Tibial nerve (tissue), 4 donors: ENCODE measurements around the gene RAB3IL1. TPM values are rescaled to one million over a fixed set of nuclear protein-coding genes. Genes with fewer than 3 reads are reported as not detected.

ENCODE experiments used
- DNase-seq, 2 donors: peaks; one replicate each; pipeline ENCODE4 v3.0.0-alpha.2; 2019; ENCODE audit warnings: low spot score in 2 of 2
- H3K27ac ChIP-seq, 4 donors: fragments of 200-600 bp; sonication (generic) in 3 of 4; one replicate each; pipeline ENCODE4 v1.5.1; 2017 to 2019; ENCODE audit warnings: mild to moderate bottlenecking in 1 of 4
- H3K27me3 ChIP-seq, 2 donors: fragments of 200-600 bp; sonication (generic) in 1 of 2; one replicate each; pipeline versions ENCODE4 v1.5.1 to v1.6.0; 2017 to 2019
- H3K36me3 ChIP-seq, 3 donors: fragments of 200-600 bp; sonication (generic); one replicate each; pipeline ENCODE4 v1.5.1; 2018 to 2019
- H3K4me1 ChIP-seq, 4 donors: fragments of 200-600 bp; sonication (generic) in 3 of 4; one replicate each; pipeline ENCODE4 v1.5.1; 2017 to 2019
- H3K4me3 ChIP-seq, 4 donors: fragments of 200-600 bp; sonication (generic) in 3 of 4; one replicate each; pipeline ENCODE4 v1.5.1; 2017 to 2019; ENCODE audit warnings: mild to moderate bottlenecking in 1 of 4, moderate library complexity in 1 of 4
- H3K9me3 ChIP-seq, 4 donors: fragments of 200-600 bp; sonication (generic) in 3 of 4; one replicate each; pipeline ENCODE4 v1.5.1; 2017 to 2019
- CTCF ChIP-seq, 5 experiments: fragments of 200-600 bp in 3 of 5; fragments of 450-650 bp in 2 of 5; sonication (generic) in 3 of 5; IDR thresholded peaks; one replicate each; pipeline ENCODE4 v1.5.1; 2016 to 2019; ENCODE audit warnings: antibody characterized with exemption in 5 of 5, mild to moderate bottlenecking in 3 of 5, moderate library complexity in 2 of 5
- EP300 ChIP-seq, 2 donors: sonication (generic); formaldehyde crosslinking; IDR thresholded peaks; one replicate each; pipeline ENCODE4 v1.6.1; 2017; ENCODE audit warnings: antibody characterized with exemption in 2 of 2, mild to moderate bottlenecking in 1 of 2
- POLR2A ChIP-seq, 2 donors: fragments of 450-650 bp; IDR thresholded peaks; one replicate each; pipeline ENCODE4 v1.6.1; 2017; ENCODE audit warnings: antibody characterized with exemption in 2 of 2, mild to moderate bottlenecking in 2 of 2, moderate library complexity in 2 of 2
- WGBS, 2 donors: methylation state at CpG; one replicate each; pipeline ENCODE4 v1.1.5; 2018; 5-methylcytosine and 5-hydroxymethylcytosine counted together
- total RNA-seq, 4 donors: library from RNA; depleted of rRNA; stranded (reverse); fragments of >200 nt; gene quantifications; one replicate each; pipeline ENCODE4 v1.1.0, GENCODE V29; 2016

RAB3IL1 gene
- total RNA-seq, 4 donors from 2014 or later, result 58.8 to 127 (median 71.1) TPM

DNA sequence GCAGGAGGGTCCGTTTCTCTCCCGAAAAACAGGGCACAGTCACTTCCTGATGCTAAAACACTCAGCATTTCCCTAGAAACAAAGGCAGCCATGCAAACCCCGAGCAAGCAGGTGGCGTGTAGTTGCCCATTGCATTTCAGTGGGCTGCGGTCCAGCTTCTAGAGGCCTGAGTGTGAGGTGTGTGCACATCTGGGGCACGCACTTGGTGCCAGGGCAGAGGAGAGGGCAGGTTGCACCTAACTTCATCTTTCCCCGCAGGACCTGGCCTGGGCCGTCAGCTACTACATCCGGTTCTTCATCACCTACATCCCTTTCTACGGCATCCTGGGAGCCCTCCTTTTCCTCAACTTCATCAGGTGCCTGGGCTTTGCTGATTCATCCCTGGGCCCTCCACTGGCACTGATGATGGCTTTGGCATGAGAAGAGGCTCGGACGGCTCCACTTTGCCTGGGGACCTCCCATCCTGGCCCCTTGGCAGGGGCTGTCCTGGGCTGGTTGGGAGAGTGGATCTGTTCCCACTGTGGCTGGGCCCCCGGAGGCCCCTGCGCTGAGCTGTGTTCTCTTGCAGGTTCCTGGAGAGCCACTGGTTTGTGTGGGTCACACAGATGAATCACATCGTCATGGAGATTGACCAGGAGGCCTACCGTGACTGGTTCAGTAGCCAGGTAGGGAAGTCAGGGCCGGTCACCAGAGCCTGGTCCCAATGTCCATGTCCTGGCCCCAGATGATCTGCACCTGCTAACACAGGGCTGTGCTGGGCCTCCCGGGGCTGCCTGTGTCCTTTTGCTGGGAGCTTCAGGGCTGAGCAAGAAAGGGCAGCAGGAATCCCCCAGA is 54.4 kb downstream of the RAB3IL1 start:
- Histone ChIP-seq H3K4me1 (peaks cover 0 to 10% (median 0%) of the 10 kb centered on the region in 4 donors), H3K9me3 (no peaks in the 10 kb centered on the region), H3K27me3 (no peaks in the 10 kb centered on the region), H3K4me3 (no peak overlapping the region), H3K27ac (no peak overlapping the region), H3K36me3 (peaks cover 0 to 93% (median 0%) of the 10 kb centered on the region in 3 donors)
- WGBS, 2 donors, result 92% methylated on average over 14 to 16 of the region's 18 CpGs
- no peak for TF ChIP-seq EP300 (IDR thresholded peaks at IDR 0.05)
- no peak for DNase-seq

- TF ChIP-seq POLR2A (IDR thresholded peaks at IDR 0.05), result no peak
- no peak for TF ChIP-seq EP300 (IDR thresholded peaks at IDR 0.05)
- TF ChIP-seq CTCF (IDR thresholded peaks at IDR 0.05), result no peak
Measured at GRCh38 chr11:61861634-61862033, 55.7 kb downstream of the RAB3IL1 start.

GRCh38 chr11:61860054-61860903 is 57.1 kb downstream of the RAB3IL1 start:
- TF ChIP-seq POLR2A (IDR thresholded peaks at IDR 0.05) (no peak), EP300 (IDR thresholded peaks at IDR 0.05) (no peak), CTCF (IDR thresholded peaks at IDR 0.05) (no peak)
- no peak for DNase-seq
- Histone ChIP-seq H3K4me3 (no peak overlapping the region), H3K9me3 (no peaks in the 10 kb centered on the region), H3K27me3 (no peaks in the 10 kb centered on the region), H3K4me1 (peaks cover 0 to 12% (median 3%) of the 10 kb centered on the region in 4 donors), H3K36me3 (peaks cover 0 to 88% (median 0%) of the 10 kb centered on the region in 3 donors), H3K27ac (peak overlapping the region in 1 of 4 donors; percentile 7)
- WGBS, 2 donors, result 82 to 90% methylated on average over 15 to 16 of the region's 16 CpGs

More at GRCh38 chr11:61861634-61862033, 55.7 kb downstream of the RAB3IL1 start:
- H3K9me3 ChIP-seq, result no peaks in the 10 kb centered on the region
- WGBS, 2 donors, result 62 to 77% methylated on average over 9 of the region's 9 CpGs
- H3K36me3 ChIP-seq, result peaks cover 0 to 99% (median 0%) of the 10 kb centered on the region in 3 donors
- H3K4me3 ChIP-seq, result no peak overlapping the region
- DNase-seq, result no peak
- peaks cover 0 to 10% (median 0%) of the 10 kb centered on the region in 4 donors for H3K4me1 ChIP-seq
- H3K27me3 ChIP-seq, result no peaks in the 10 kb centered on the region
- peak overlapping the region in 1 of 4 donors; percentile 4 for H3K27ac ChIP-seq

DNA sequence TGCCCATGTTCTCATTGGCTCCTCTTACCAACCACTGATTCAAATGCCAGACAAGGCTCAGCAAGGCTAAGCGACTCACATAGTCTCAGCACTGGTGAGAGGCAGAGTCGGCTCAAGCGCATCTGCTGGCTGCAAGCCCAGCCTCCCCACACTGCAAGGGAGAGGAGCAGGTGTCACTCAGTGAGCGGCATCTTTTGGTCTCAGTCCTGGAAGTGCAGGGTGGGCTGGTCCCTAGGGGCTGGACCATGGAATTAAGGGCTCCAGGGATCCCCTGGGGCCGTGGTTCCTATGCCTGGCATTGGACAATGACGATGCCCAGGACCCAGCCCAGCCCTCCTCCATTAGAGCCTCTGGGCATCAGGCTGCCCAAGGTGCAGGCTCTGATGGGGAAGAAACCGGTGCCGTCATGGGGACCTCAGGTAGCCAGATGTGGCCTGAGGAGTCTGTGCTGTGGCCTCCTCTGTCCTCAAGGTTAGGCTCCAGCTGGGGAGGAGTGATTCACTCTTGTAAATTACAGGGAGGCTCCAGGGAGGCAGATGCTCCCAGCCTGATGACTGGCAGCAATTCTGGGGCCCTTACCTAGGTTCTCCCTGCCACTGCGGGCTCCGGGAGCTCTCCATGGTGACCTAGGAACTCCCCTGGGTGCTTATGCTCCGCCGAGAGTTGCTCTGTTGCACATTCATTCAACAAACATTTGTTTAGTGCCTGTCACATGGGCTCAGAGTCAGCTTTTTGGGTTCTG is 61.3 kb downstream of the RAB3IL1 start:
- Histone ChIP-seq H3K4me1 (peaks cover 0 to 47% (median 14%) of the 10 kb centered on the region in 4 donors), H3K36me3 (peaks cover 0 to 63% (median 0%) of the 10 kb centered on the region in 3 donors), H3K4me3 (no peak overlapping the region), H3K27me3 (no peaks in the 10 kb centered on the region), H3K9me3 (no peaks in the 10 kb centered on the region), H3K27ac (peak overlapping the region in 2 of 4 donors; percentile 24 to 84)
- no peak for DNase-seq
- WGBS, 2 donors, result 68 to 71% methylated on average over 8 to 12 of the region's 12 CpGs
- no peak for TF ChIP-seq EP300 (IDR thresholded peaks at IDR 0.05)
- no peak for TF ChIP-seq POLR2A (IDR thresholded peaks at IDR 0.05)
- TF ChIP-seq CTCF (IDR thresholded peaks at IDR 0.05), result no peak
